NCI-H128 (cell line): ENCODE measurements around the gene NATD1.

Experiments used
- DNase-seq: peaks from one replicate; lab custom pipeline; 2025; ENCODE audit not compliant: unreplicated experiment; lab: John Stamatoyannopoulos, UW

NATD1 gene

DNA sequence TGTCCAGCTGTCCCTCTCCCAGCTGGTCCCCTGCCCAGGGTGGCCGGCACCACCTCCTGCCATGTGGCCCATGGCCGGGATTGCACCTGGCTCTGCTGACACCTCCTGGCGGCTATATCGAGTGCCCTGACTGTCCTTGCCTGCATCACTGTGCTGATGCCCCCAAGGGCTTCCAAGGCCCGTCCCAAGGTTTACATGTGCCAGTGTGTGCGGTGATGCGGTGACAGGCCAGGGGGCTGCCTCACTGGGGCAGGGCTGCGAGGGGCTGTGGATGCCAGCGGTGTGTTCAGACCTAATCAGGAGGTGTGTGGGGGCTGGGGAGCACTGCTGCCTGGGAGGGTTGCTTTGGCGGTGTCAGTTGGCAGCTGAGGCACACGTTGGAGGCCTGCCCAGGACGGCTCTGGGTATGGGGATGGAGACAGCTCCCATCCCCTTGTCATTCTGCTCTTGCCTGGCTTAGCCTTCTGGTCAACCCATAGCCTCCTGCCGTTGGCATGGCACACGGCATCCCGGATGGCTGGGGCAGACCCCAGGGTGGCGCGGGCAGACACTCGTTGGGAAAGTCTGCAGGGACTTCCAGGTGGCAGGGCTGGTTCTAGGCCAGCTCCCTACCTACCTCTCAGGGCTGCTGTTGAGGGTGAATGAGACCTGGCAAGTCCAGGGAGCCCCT is 36.8 kb upstream of the NATD1 start:
- DNase-seq: no peak

DNA sequence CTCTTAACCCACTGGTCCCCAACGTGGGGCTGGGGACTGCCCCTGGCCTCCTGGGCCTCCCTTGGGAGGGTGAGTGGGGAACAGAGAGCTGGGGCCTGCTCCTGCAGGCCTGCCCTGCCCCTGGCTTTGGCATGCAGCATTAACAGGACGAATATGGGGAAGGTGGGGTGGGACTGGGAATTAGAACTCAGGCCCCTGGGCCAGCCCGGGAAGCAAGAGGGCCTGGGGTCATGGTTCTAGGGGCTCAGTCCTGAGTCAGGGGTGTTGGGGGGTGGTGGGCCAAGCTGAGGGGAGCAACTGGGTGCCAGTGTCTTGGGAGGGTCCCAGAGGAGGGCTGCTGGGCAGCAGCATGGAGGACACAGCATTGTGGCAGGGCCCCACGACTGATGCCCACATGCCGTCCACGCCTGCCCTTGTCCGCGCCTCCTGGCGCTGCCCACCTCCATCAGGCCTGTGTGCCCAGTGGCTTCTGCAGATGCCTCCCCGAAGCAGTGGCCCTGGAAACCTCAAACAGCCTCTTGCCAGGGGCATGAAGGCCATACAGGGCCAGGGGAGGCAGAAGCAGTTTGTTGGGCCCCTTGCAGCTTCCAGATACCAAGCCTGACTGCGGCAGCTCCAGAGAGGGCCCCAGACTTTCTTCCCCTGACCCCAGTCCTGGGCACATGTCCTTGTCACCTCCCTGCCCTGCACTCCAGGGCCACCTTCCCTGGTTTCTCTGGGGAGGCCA is 36.1 kb upstream of the NATD1 start:
- DNase-seq: no peak

DNA sequence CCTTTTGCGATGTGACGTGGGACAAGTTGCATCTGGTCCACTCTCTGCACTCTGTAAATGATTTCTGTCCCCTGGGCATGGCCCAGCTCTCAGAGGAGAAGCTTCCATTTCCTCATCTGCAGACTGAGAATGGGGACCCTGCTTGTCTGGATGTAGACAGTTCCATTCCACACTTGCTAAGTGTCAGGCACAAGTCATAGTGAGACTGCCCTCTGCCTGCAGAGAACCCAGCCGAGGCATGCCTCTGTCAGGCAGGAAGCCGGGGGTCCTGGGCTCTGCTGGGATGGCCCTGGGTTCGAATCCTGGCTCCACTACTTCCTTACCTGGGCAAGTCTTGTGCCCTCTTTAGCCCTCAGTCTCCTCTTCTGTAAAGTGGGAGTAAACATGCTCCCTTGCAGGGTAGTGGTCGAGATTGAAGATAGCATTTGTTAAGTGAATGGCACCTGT is 35.4 kb upstream of the NATD1 start:
- no peak for DNase-seq

DNA sequence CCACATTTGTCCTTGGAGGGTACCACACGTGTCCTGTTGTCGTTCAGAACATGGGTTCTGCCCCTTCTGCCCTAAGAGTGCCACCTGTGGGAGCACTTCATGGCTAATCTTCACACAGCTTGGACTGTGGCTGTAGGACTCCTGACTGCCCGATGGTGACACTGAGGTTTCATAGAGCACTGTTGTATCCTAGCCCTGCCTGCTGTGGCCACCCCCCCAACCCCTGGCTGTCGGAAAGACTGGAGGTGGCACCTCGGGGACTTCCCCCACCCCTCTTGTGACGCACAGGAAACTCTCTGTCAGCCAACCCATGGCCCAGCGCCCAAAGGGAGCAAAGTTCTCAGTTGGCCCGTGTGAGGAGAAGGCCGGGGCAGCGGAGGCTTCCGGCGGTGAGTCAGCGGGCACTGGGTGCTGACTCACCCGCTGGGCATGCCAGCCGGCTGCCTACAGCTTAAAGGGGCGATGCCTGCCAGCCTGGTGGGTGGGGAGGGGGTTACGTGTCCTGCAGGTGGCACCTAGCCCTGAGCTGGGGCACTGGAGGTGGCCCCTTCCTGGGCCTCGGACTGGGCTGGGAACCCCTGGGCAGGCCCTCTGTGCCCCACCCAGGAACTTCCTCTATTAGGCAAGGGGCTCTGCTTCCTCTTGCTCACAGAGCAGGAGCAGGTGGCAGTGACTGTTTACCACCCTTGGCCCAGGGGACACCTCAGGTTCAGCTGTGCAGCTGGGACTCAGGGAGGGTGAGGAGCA is 34.7 kb upstream of the NATD1 start:
- DNase-seq: no peak

DNA sequence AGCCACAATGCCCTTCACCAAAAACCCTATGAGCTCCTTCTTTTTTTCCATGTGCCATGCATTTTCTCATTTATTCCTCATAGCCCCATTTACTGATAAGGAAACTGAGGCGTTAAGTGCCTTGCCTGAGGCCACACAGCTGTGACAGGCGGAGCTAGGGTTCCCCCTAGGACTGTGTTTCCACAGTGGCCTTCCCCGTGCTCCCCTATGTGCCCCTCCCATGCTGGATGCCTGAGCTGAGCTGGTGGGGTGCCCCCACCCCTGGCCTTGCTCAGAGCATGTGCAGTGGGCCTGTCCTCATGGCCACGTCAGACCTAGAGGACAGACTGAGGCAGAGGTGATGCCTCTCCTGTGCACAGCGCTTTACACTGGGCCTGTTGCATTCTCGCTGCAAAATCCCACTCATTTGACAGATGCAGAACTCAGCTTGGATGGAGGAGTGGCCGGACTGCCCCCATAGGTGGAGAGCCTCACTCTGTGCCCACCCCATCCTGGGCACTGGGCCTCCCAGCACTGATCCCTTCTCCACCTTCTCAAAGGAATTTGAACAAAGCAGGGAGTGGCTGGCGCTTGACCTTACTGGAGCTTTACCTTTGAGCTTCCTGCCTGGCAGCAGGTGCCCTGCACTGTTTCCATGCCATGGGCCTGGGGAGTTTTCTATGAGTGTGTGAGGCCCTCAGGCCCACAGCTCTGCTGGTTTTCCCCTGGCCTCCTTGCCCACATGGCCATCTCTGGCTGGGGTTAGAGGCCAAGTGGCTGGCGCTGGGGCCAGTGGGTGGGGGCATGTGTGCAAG is 33.9 kb upstream of the NATD1 start:
- no peak for DNase-seq

DNA sequence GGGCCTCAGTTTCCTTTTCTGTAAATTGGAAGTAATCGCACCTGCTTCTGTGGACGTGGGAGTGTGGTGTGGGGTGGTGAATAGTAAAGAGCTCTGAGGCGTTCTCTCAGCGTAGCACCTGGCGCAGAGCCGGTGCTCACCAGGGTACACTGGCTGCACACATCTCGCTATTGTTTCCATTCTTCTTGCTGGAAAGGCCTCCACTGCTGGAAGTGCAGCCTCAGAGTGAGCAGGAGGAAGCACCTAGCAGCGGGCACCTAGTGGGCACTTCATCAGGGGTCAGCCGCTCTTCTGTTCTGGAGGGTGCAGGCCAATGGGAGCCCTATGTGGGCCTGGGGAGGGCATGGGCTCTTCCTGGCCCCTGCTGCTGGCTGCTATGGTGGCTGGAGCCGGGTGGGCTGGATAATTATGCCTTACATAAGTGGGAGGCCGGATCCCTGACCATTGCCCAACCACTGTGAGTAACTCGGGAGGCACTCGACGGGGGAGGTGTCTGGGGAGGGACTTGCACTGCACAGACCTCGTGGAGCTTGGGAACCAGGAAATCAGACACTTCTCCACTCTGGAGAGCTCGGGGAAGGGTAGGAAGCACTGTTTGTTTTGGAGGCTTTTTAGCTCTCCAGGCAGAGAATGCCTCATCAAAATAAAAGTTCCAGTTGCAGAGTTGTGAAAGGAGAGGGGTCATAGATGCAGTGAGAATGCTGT is 33.0 kb upstream of the NATD1 start:
- DNase-seq: peak; percentile 16

DNA sequence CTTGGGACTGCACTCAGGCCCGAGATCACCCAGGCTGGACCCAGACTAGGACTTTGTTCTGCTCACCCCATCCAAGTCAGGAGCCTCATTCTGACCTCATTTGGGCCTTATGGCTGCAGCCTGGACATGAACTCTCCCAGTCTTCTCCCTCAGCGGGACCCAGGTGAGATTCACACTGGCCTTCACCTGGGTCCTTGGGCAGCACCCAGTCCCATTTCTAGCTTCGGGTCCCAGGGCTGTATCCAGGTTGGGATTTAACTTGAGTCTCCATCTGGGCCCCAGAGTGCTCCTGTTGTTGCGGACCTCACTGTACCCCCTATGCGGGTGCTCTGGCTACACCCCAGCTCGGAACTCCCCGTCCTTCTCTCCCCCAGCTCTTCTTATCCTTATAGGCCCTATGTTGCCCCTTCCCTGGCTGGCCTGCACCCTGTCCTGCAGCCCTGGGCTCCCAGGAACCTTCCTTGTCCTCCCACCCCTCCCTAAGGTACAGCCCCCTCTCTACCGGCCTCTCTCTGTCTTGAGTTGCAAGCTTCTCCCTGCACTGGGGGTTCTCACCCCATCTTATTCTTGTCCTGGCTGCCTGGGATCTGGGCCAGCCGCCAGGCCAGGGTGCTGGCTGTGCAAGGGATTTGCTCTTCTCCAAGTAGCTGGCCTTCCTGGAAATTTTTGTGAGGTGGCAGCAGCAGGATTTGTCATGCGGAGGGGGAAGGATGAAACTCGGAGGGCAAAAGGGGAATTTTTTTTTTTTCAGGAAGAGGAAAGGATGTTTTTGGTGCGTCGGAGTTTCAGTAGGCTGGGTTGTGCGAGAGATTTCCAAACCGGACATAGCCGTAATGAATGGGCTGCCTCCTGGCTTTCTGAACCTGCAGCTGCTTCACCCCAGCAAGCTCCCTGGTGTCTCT is 32.2 kb upstream of the NATD1 start:
- DNase-seq: no peak

DNA sequence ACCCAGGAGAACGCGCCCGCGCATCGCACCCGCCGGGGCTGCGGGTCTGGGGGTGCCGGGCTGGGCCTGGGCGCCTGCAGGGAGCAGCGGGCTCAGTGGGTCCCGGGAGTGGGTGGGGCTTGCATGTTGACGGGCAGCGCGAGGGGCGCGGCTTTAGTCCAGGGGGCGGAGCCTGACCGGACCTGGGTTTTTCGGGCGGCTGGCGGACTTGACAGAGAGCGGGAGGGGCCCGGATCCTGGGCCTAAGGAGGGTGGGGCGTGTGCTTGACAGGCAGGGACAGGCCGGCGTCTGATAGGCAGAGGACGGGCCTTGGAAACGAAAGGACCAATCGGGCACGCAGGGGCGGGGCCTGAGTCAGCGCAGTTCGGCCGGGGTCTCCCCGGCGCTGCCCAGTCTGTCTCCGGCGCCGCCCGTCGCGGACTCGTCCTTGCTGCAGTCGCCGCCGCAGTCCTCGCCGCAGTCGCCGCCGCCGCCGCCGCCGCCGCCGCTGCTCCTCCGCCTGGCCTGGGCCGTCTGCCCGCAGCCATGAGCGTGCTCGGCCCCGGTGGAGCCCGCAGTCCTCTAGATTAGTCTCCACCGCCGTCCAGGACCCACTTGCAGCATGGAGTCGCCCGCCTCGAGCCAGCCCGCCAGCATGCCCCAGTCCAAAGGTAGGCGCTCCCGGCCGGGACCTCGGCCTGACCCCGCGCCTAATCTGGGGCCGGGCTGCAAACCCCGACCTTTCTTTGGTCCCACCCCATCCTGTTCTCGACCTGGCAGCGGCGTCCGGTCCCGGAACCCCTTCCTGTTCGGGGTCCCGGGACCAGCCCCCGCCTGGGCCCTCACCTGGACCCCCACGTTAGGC is 31.3 kb upstream of the NATD1 start, which contains the start of gene MAP2K3:
Gene MAP2K3 (plus strand): TSS at position 393 of the 845 bp plus-strand sequence. CDS start 210 bp downstream, at position 603.
- peak; percentile 92 for DNase-seq

DNA sequence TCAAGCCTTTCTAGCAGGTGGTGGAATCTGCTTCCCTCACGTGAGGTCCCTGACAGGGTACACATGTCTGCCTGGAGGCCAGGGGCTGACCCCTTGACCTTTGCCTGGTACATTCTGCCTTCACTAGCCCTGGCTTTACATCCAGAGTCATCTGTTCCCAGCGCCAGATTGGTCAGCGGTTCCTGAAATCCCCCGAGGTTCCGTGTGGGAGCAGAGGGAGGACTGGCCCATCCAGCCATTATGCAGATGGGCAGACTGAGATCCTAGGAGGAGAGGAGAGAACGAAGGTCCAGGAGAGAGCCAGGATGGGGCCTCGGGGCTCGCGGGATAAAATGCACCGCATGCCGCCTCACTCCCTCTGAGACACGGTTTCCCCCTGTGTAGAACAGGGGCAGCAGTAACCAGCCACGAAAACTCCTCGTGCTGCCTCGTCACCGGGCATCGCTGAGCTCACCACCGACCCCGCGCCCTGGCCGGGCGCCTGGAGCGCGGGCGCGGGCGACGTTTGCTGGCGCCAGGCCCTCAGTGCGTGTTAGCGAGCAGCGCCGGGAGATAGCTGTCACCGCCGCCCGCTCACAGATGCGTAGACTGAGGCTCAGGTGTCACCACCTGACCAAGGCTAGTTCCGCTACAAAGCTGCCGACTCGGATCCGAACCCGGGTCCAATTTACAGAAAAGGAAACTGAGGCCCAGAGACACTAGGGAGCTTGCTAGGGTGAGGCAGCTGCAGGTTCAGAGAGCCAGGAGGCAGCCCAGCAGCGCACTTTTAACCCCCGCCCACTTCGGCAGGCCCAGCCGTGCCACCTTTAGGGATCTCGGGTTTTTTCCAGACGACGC is 30.5 kb upstream of the NATD1 start:
- no peak for DNase-seq

DNA sequence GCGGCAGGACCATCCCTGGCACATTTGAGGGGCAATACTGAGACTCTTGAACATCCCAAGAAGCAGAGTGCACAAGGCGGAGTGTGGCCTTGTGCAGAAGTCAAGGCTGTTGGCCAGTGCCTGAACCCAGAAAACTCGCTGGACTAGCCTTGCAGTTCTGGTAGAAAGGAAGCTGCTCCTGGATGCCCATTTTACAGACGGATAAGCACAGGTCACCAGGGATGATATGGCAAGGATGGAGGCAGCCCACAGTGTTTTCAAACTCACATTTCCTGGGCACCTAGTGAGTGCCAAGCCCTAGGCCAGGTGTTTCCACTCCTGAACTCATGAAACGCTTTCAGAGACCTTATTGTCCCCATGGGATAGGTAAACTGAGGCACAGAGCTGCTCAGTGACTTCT is 29.6 kb upstream of the NATD1 start:
- DNase-seq: no peak

DNA sequence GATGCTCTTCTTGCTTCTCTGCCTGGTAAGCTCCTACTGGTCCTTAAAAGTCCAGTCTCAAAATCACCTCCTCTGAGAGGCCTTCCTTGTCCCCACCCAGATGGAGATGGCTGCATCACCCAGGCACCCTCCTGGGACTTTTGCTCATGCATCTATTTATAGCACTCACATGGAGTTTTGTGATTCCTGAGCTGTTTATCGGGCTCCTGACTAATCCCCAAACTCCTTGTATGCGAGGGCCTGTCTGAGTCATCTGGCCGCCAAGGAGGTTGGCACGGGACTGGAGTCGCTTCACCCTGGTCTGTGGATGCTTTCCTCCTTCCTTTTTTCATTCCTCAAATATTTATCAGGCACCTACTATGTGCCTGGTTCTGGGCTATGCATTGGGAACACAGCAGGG is 29.0 kb upstream of the NATD1 start:
- DNase-seq: no peak

DNA sequence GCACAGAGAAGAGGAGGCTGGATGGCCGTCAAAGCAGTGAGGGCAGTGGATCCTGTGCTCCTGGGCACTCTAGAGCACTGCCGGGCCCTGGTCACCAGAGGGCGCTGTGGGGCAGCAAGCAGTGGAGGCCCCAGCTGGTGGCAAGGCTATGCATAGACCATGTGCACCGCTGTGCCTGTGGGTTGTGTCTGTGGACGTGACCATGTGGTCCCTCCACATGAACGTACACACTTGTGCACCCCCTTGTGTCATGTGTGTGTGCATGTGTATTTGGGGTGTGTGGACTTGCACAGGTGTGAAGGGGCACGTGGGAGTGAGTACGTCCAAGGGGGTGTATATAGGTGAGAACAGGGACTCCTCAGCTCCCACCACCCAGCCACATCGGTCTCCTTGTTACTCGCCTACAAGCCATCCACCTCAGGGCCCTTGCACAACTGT is 26.9 kb upstream of the NATD1 start:
- DNase-seq: peak; percentile 38

DNA sequence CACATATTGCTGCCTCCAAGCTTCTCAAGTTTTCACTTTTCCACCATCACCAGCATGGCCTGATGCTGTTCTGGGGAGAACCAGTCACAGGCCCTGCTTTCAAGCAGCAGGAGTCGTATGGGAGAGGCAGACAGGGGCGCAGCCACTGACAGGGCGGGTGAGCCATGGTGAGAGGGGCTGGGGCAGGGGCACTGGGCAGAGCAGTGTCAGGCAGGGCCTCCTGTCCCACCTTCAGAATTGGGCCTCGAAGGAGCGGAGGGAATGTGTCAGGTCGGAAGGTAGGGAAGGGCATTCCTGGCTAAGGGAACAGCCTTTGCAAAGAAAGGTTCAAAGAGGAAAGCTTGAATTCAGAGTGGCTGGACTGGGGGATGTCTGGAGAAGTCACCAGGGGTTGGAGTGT is 26.4 kb upstream of the NATD1 start:
- no peak for DNase-seq

DNA sequence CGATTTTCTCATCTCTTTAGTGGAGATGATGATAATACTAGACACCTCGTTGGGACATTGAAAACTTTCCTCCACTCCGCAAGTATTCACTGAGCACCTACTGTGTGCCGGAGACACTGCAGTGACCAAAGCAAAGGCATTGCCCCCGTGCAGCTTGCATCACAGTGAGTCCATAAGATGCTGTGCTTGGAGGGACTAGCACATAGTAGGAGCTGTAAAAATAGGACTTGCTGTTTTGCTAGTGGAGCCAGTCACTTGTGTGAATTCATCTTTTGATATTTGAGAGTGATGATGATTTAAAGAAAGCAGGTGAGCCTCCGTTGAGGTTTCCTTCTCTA is 26.0 kb upstream of the NATD1 start:
- no peak for DNase-seq

DNA sequence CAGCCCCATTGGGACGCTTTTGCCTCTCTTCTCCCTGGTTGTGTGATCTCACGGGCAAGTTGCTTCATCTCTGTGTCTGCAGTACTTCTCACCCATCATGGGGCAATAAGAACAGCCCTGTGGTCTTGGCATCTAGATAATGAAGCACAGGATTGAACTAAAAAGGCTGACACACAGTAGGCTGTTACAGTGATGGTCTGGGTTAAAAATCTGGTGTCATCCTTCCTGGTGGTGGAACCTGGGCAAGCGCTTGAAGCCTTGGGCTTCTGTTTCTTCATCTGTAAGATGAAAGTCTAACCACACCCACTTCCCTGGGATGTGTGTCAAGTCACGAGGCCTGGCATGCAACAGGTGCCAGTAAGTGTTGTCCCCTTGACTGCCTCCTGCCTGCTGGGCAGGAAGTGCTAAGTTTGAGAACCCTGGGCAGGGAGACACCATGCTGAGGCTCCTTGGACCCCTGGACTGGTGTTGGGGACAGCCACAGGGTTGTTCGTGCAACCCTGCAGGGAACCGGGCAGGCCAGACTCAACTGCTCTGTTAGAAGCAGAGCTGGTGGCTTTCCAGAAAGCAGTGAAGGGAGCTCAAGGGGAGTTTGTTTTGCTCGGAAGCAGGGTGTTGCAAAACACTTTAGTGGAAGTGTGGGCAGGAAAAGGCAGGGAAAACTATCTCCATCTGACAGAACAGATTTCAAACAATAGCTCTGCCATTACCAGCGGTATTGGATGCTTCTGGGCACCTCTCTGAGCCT is 25.4 kb upstream of the NATD1 start:
- DNase-seq: no peak

DNA sequence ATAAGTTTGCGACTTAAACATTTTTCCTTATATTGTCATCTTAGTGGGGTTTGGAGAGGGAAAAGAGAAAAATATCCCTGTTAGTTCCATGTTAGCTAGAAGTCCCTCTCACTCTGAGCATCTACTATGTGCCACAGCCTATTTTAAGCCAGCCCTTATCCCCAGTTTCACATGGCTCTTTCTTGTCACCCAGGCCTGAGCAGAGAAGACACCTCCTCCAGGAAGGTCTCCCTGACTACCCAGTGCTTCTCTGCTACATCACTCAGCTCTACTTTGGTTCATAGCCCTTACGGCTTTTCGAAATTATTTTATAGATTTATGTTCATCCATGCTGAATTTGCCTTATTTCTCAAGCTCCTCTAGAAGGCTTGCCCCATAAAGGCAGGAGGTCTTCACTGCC is 24.1 kb upstream of the NATD1 start:
- DNase-seq: no peak

DNA sequence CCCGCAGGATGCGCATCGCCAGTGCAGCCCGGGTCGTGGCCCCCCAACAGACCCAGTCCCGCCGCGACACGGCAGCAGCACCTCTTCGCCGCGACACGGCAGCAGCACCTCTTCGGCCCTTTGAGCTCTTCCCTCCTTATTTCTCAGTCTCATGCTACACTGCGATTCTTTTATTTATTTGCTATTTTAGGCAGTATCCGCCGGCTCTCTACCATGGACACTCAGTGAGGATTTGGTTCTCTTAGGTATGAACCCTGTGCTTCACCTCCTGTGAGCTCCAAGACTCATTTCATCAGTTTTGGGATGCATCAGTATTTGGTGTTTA is 23.0 kb upstream of the NATD1 start:
- no peak for DNase-seq
